Stimulated activated CD8-positive, alpha-beta memory T cell treated with anti-CD3 and anti-CD28 coated beads, Interleukin-12 subunit alpha, Interleukin-12 subunit beta, amount 100 ng/mL, for 24 hours (primary cell): ENCODE measurements around the gene PRKN.

ENCODE experiments used
- DNase-seq: peaks from one replicate; pipeline ENCODE4 v3.0.0-alpha.2; 2020; ENCODE audit errors: extremely low read depth

PRKN gene

GRCh38 chr6:162379757-162380409 is 347.7 kb downstream of the PRKN start:
- no peak for DNase-seq

GRCh38 chr6:162377735-162378134 is 349.8 kb downstream of the PRKN start:
- no peak for DNase-seq

GRCh38 chr6:162373868-162374267 is 353.7 kb downstream of the PRKN start:
- no peak for DNase-seq

GRCh38 chr6:162373192-162373591 is 354.4 kb downstream of the PRKN start:
- no peak for DNase-seq

GRCh38 chr6:162372106-162372505 is 355.5 kb downstream of the PRKN start:
- no peak for DNase-seq

- DNase-seq: no peak
Measured at GRCh38 chr6:162371121-162371520, 356.4 kb downstream of the PRKN start.

GRCh38 chr6:162369091-162369490 is 358.5 kb downstream of the PRKN start:
- DNase-seq: no peak

GRCh38 chr6:162364488-162364887 is 363.1 kb downstream of the PRKN start:
- DNase-seq: no peak

- DNase-seq: no peak
Measured at GRCh38 chr6:162363757-162364156, 363.8 kb downstream of the PRKN start.

GRCh38 chr6:162360901-162361567 is 366.5 kb downstream of the PRKN start:
- no peak for DNase-seq

- DNase-seq: no peak
Measured at GRCh38 chr6:162358625-162359024, 368.9 kb downstream of the PRKN start.

GRCh38 chr6:162345051-162345511 is 382.5 kb downstream of the PRKN start:
- no peak for DNase-seq

- DNase-seq: no peak
Measured at GRCh38 chr6:162344646-162345010, 382.9 kb downstream of the PRKN start.

- DNase-seq: no peak
Measured at GRCh38 chr6:162343936-162344645, 383.5 kb downstream of the PRKN start.

- DNase-seq: no peak
Measured at GRCh38 chr6:162343198-162343935, 384.2 kb downstream of the PRKN start.

- DNase-seq: no peak
Measured at GRCh38 chr6:162337412-162337811, 390.2 kb downstream of the PRKN start.

GRCh38 chr6:162336359-162336758 is 391.2 kb downstream of the PRKN start:
- no peak for DNase-seq

GRCh38 chr6:162332365-162332764 is 395.2 kb downstream of the PRKN start:
- no peak for DNase-seq

GRCh38 chr6:162331911-162332310 is 395.7 kb downstream of the PRKN start:
- no peak for DNase-seq

- no peak for DNase-seq
Measured at GRCh38 chr6:162325826-162326225, 401.7 kb downstream of the PRKN start.

GRCh38 chr6:162325051-162325450 is 402.5 kb downstream of the PRKN start:
- no peak for DNase-seq

- no peak for DNase-seq
Measured at GRCh38 chr6:162315291-162315690, 412.3 kb downstream of the PRKN start.
